Nucleus accumbens (tissue), 56 donors: ENCODE data around the gene C1orf87.

Source experiments
- DNase-seq, 56 donors: peaks; one replicate each; lab custom pipeline; 2025; lab: John Stamatoyannopoulos, UW

C1orf87 gene, protein sequence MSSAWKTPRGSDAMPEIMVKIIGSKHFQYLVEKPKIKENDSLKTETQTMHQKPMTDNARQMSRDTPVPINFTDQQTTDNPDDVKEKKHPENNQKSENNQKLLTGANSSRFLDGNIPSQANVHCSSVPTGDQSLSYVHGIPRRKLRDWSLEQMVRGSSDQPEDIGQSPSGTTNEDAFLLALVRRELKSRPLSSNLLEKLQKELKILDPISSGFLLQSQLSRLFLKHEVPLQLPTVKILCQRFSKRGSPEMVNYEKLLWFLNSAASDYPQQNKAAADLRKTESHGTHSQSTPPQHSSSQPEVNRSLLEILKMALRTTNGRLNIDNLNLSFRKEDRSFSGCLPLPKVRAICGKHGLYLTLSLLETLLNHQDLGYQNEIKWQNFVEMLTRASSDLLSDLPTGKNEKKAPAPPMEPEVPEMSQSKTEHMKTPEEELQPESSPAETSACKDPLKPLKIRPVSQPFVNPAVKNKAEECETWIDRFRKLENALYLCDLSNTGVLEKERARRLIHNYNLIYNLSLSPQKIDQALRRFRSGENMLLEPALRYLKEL

DNA sequence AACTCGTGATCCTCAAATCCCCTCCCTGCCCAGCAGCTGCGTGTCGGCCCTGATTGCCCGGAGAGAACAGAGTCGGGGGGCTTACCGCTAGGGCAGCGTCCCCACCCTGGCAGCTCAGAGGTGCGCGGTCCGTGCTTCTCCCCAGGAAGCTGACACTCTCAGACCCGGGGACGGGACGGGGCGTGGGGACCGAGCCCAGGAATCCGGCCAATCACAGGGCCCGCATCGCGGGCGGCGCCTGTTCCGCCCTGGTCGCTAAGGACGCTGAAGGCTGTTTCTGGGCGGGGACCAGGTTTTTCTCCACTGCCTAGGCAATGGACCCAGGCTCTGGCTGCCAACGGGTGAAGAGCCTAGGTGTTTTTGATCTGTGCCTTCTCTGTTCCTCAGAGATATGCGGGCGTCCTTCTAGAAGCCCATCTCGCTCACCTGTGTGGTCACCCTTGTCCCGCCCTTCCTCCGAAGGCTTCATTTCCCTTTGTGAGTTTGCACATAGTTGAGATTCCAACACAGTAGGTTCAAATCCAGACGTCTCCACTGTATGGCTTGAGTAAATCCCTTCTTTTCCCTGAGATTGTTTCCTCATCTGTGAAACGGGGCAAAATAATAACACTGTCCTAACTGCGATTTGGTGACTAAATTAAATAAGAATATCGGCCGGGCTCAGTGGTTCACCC, at the start of gene C1orf87:
Gene C1orf87 (minus strand): TSS at position 166 of the 674 bp plus-strand sequence. CDS start 1,127 bp downstream, outside the sequence.
- peak in 2 of 56 donors; percentile 0 to 3 for DNase-seq

DNA sequence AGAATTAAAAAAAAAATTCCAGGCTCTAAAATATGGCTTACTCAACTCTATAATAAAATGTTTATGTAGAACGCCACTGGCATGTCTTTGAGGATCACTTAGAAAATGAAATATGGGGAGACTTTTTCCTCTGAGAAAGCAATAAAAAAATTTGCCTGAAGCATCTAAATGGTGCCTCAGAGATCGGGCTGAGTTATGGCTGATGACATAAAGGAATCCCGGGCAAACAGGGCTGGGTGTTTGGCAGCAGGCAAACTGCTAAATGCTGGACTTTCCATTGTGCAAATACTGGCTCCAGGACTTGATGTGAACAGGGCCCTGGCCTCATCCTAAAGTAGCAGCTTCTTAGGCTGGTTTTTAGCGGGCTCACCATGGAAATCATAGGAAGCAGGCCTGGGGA, 44.5 kb upstream of the C1orf87 start:
- DNase-seq = no peak

DNA sequence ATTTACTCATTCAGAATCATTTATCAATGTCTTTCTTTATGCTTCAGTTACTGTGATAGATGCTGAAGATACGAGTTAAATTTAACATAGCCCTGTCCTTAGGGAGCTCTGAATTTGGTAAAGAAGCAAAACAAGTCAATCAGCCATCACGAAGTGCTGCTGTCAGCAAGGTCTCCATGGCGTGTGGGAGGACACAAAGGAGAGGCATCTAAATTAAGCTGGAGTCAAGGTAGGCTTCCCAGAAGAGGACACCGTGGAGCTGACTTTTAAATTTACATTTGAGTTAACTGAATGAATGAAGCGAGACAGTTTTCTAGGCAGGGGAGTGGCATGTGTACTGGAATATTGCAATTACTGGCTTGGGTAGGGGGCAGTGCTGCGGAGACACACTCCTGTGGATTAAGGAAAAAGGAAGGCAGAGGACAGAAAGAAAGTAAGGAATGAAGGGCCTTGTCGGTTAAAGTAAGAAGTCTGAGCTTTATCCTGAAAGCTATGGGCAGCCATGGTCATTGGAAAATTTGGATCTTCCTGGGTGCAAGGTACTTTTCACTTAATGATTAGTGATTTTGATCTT, 41.3 kb upstream of the C1orf87 start:
- DNase-seq = peak in 2 of 56 donors; percentile 5

DNA sequence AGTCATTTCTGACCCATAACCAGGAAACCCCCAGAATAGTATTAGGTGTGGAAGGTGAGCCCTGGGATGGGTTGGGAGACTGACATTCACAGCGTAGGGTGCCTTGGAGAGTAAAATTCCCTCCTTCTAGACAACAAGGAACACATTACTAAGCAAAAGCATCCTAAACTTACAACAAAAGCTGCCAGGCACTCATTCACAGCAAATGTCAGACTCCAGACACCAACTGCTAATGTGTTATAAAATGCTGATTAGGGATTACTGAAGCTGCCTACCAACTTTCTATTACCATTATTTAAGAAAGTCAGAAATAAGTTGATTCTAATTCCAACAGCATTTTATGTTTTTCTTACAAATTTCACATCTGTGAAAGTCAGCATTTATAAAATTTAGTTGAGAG, 40.0 kb upstream of the C1orf87 start:
- DNase-seq = no peak

DNA sequence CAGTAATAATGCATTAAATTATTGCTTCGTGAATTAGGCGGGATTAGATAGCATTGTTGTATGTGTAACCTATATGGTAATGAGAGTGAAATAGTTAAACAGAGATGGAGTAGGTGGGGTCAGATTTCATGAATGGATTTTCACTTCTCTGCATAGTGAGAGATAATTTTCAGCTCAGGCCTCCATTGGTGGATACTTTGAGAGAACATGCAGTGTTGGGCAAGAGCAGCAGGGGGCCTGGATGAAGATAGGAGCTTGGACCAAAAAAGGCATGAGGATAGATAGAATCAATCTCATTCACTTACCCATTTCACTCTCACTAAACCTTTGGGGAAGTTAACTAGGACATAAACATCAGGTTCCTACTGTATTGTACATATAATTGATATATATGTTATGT, 39.5 kb upstream of the C1orf87 start:
- no peak for DNase-seq

DNA sequence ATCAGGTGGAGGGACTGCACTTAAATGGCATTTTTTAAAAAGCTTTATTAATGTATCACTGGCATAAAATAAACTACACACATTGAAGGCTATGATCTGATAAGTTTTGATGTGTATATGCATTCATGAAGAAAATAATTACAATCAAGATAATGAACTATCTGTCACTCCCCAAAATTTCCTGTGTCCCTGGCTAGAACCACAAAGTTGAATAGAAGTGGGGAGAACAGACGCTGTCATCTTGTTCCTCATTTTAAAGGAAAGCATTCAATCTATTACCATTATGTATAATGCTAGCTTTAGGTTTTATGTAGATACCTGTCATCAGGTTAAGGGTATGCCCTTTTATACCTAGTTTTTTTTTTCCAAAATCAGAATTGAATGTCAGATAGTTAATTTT, 38.1 kb upstream of the C1orf87 start:
- no peak for DNase-seq

DNA sequence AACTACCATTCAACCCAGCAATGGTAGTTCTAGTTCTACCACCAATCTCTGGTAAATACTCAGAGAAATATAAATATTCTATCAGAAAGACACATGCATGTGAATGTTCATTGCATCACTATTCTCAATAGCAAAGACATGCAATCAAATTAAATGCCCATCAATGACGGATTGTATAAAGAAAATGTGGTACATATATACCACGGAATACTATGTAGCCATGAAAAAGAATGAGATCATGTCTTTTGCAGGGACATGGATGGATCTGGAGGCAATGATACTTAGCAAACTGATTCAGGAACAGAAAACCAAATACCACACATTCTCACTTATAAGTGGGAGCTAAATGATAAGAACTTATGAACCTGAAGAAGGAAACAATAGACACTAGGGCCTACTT, 37.5 kb upstream of the C1orf87 start:
- DNase-seq = no peak

DNA sequence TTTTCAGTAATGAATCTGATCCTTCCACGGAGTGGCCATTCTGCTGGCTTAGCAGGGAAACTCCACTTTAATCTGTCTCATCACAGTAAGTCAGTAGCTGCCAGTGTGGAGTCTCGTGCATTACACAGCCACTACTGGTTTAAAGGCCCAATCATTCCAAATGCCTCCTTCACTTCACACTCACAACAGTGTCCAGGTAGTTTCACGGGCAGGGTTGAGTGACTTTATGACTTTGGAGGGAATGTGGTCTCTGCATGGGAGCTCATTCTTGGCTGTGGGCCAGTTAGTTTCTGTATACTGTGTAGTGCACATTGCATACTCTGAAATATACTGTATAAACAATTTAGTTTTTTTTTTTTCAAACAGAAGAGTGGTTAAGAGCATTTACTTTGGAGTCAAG, 34.6 kb upstream of the C1orf87 start:
- DNase-seq = no peak

DNA sequence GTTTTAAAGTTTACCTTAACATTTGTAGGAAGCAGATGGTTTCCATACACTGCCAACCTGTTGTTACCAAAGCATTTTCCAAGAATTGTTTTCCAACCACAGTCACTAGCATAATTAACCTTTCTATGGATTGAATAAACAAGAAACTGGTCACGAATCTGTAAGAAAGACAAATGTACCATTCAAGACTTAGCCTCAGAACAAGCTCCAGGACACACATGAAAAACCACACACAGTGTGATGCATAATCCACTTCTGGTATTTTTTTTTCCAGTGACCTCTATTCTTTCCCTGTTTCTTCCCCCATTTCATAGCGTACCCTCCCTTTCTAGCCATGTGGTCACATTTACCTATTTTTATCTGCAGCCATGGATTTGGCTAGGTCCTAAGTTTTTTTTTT, 29.6 kb upstream of the C1orf87 start:
- no peak for DNase-seq

DNA sequence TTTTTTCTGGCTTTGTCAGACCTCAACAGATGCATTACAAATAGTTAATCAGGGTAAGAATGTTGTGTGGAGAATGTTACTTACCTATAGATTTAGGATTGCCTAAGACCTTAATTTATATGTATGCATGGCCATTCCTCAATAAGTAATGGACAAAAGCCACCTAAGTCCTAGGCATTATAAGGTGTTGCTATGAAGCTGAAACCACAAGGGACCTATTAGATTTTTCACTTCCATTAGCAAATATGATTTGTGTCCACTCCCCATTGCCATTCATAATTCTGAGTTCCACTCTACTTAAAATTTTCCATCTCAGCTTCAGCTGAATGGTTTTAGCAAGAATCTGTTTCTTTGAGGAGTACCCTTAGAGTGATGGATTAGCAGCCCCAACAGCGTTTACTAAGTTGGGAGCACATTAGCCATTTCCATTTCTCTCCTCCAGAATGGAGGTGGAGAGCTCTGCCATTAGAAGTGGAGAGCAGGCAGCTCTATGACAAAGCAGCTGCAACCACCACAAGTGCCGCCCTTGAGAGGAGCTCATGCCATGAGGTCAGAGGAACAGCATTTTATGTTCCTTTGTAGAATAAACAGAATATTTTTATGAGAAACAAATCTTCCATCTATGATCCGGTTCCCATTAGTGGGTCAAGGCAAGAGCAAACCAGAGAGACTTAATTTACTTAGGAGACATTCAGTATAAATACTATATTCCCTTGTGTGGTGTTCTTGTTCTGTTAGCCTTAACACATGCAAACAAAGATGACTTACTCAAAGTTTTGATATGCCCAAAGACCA, 28.9 kb upstream of the C1orf87 start:
- DNase-seq = no peak

DNA sequence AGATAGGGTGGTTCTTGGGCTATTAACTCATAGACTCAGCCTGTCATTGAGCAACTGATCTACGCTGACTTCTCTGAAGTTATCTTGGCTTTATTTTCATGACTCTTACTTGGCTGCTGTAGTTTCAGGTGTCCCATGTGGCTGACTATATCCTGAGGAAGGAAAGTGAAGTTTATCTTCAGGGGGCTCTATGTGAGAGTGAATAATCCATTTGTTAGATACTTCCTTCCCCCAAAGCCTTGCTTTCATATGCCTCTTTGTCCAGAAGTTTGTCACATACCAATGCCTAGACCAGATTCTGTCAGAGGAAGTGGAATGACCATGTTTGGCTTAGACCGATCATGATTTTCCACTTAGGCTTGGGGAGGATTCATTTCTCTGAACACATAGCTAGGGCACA, 27.9 kb upstream of the C1orf87 start:
- DNase-seq = no peak

DNA sequence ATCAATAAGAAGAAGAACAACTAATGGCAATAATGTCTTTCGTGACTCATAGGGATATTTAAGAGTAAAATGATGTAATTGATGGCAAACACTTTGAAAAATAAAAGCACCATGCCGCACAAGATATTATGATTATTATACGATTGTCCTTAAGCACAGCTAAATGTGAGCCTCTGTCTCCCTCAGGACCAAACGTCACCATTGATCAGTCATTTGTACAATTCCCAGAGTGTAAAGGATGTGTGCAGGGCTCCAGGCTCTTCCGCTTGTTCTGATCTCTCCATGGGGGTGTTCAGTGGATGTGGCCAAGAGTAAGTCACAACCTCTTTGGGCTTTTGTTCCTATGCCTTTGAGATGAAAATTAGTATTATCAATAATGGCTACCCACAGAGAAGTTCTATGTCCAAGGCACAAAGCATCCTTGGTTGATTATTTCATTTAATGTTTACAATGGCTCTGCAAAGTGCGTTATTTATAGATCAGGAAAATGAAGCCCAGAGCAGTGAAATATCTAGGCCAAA, 17.7 kb upstream of the C1orf87 start:
- DNase-seq = no peak

DNA sequence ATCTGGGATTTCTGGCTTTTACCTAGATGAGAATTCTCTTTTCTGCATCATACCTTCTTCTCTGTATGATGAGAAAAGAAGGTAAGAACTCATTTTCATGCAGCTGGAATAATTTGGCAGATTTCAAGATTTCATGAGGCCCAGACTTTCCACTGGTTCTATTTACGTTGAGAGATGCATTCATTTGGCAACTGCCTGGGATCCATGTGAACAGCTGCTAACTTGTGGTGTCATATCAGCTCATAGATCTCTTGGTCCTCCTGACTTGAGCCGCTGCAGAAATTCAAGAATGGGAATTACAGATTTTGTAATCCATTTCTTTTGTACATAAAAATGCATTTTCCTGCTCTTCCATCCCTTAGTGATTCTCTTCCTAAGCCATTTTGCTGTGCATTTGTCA, 17.1 kb upstream of the C1orf87 start:
- no peak for DNase-seq

DNA sequence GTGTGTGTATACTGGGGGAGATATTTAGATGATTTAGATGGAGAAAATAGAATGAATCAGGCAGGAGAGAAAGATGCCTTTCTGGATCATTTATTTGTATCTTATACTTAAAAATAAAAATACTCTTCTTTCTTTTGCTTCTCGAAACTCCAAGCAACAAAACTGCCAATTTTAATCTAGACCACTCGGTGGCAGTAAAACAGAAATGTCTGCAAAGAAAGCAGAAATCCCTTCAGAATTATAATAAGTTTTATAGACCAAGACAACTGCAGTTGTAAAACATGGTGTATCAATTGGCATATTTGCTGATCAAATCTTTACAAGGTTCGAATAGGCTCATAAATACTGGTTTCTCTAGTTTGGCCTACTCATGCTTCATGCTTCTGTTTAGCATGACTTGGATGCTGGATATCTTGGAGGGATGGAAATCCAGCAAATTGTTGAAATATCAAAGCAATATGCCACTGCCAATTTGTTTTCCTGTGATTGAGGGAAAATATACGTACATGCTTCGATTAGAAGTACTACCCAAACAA, 15.1 kb upstream of the C1orf87 start:
- no peak for DNase-seq

DNA sequence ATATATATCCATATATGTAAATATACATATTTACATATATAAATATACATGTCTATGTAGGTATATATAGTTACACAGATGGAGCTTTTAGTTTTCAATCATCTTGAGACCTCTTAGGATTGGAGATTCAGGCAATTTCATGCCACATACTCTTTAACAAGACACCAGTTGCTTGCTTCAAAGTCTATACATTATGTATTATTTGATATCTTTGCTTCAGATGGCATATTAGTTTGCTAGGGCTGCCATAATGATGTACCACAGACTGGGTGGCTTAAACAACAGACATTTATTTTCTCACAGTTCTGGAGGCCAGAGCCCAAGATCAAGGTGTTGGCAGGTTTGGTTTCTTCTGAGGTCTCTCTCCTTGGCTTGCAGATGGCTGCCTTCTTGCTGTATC, 14.1 kb upstream of the C1orf87 start:
- no peak for DNase-seq

DNA sequence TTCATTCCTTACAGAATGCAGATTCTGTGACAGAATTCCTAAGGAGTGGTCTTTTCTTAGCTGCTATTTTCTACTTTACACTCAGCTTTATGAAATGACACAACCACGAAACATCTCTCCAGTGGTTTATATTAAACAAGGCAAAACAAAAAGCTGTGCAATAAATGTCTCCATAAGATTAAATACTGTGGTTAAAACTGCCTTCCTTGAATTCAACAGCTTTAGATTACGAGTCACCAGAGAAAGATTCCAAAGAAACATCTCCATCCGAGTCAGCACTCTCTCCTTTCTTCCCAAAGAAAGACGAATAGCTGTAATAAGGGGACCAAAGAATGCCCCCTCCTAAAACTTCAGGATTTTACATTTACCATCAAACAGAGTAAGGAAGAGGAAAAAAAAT, 4.6 kb upstream of the C1orf87 start:
- no peak for DNase-seq

DNA sequence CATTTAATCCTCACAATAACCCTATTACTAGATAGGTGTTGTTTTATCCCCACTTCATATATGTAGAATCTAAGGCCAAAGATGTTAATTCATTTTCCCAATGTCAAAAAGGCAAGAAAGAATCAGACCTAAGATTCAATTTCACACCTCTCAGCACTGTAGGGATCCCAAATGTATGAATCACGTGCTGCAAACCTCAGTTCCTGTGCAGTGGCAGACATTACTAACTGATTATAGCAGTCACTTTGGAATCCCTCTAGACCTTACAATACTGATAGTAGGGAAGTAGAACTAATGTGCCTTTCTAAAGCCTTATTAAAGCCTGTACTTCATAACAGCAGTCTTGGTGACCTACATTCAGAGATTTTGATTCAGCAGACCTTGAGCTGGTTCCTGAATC, 2.3 kb downstream of the C1orf87 start:
- no peak for DNase-seq

DNA sequence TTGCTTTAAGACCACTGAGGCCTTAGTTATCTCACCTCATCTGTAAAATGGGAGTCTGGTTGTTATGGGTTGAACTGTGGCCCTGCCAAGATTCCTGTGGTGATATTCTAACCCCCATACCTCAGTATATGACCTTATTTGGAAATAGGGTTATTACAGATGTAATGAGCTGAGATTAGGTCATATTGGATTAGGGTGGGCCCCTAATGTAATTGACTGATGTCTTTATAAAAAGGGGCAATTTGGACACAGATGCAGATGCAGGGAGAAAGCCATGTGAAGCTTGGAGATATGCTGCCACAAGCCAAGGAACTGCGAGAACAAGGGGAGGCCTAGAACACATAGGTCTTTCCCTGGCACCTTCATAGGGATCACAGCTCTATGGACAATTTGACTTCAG, 3.9 kb downstream of the C1orf87 start:
- no peak for DNase-seq

DNA sequence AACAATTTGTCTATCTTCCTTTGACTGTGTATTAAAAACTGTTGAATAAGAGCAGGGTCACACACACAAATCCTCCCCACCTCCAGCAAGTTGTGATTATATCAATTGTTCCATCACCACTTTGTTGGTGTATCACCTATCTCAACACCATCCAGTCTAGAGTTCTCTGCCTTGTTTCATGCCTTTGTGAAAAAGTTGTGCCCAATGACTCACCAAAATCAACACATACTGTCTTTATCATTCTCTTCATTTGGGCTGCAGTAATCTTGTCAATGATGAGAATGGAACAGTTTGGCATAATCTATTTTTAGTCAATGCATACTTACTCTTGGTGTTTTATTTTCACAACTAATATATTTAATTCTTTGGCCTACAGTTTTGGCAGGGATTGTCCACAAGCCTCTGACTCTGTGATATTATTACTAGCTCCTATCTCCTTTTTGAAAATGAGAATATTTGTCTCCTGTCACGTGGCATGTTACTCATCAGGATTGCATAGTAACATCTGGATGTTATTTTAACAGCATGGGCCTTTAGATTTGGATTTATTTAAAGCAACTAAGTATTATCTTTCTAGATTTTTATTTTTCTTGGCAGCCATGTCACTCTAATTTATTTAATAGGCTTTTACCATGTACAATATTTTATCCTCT, 5.1 kb downstream of the C1orf87 start:
- DNase-seq = no peak

DNA sequence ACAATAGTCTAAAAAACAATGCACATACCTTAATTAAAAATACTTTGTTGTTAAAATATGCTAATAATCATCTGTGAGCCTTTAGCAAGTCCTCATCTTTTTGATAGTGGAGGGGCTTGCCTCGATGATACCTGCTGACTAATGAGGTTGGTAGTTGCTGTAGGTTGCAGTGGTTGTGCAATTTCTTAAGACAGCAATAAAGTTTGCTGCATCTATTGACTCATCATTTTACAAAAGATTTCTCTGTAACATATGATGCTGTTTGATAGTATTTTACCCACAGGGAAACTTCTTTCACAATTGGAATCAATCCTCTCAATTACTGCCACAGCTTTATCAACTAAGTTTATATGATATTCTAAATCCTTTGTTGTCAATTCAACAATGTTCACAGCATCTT, 7.6 kb downstream of the C1orf87 start:
- DNase-seq = no peak
